Measurements from ENCODE around the gene NELFB. TPM values are rescaled to one million over a fixed set of nuclear protein-coding genes. Genes with fewer than 3 reads are reported as not detected.

Gene NELFB
- total and polyA plus RNA-seq, 2 experiments from 2014 or later, result 73.3 to 78.2 TPM

DNA sequence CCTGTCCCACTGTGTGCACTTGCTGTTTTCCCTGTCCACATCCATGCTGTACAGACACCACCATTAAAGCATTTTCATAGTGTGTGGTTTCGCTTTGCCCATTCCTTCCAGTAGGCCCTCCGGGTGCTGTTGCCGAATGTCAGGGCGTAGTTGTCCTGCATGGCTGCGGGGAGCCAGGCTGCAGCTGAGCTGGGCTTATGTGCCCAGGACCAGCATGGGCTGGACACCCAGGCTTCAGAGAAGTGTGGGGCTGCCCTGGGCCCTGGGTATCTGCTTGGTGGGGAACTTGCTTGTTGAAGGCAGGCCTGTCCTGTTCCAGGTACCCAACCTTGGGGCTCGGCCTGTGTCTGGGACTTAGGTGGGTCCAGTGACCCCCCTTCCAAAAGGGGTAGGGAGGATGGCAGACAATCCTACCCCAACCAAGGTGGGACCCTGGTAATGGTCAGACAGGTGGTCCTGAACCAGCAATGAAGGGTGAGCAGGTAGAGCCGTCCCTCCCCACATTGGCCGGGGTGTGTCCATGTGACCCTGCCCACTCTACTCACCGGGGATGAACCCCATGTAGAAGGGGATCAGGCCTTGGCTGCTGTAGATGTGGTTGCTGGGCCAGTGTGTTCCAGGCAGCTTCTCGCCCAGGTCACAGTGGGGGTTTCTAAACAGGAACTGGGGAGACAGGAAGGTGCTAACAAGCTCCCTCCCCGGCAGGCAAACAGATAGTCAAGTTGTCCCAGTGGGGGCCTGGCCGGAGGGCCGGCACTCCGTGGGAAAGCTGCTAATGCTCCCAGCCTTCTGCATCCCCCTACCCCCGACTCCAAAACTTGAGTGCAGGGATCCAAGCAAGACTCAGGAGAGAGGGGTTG lies 11.3 kb upstream of the NELFB start:
- no peak for DNase-seq (ENCODE audit: low read depth in 1 of 2, low spot score in 1 of 2)
- TF ChIP-seq, protein P1, sequence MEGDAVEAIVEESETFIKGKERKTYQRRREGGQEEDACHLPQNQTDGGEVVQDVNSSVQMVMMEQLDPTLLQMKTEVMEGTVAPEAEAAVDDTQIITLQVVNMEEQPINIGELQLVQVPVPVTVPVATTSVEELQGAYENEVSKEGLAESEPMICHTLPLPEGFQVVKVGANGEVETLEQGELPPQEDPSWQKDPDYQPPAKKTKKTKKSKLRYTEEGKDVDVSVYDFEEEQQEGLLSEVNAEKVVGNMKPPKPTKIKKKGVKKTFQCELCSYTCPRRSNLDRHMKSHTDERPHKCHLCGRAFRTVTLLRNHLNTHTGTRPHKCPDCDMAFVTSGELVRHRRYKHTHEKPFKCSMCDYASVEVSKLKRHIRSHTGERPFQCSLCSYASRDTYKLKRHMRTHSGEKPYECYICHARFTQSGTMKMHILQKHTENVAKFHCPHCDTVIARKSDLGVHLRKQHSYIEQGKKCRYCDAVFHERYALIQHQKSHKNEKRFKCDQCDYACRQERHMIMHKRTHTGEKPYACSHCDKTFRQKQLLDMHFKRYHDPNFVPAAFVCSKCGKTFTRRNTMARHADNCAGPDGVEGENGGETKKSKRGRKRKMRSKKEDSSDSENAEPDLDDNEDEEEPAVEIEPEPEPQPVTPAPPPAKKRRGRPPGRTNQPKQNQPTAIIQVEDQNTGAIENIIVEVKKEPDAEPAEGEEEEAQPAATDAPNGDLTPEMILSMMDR (IDR thresholded peaks at IDR 0.05; ENCODE audit: low read depth, low read length), result no peak
- Histone ChIP-seq H3K27me3 (no peaks in the 10 kb centered on the region), H3K27ac (no peak overlapping the region), H3K4me1 (ENCODE audit: low read depth) (peaks cover 16% of the 10 kb centered on the region), H3K36me3 (peaks cover 12% of the 10 kb centered on the region), H3K4me3 (no peak overlapping the region), H3K9me3 (ENCODE audit: low read depth) (no peaks in the 10 kb centered on the region)

DNA sequence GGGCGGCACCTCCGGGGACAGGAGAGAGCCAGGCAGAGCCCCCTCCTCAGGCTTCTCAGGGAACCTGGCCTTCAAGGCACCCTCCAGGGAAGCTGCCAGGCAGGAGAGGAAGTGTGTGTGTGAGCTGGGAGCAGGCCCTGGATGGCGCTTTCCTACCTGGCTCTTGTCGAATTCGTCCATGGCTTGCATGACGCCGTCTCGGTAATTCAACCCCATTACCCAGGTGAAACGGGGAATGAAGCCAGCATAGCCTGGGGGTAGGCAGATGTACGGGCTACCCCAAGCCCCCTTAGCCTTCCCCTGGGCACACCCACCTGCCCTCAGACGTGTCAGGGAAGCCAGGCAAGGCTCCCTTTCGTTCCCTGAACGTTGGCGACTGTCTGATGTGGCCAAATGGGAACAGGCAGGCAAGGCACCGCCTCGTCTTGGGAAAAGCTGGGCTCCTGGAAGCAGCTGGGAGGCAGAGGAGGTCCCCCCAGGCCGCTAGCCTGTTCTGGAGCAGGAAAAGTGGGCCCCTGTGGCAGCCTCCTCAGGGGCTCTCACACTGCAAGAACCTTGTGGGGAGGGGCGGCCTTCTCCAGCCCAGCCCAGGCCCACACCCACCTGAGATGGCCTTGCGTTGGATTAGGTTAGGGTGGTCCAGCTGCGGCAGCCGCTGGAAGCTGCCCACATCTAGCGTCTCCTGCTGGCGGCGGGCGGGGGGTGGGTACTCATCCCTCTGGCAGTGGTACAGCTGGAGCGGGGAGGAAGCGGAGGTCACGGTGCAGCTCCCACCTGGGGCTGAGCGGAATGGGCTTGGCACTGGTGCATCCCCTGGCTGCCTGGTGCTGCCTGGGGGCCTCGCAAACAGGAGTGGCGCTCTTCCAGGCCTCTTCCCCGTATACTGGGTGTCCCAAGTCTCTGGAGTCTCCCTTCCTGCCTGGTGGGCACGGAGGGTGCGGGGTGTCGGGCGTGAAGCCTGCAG lies 10.4 kb upstream of the NELFB start:
- DNase-seq (ENCODE audit: low read depth in 1 of 2, low spot score in 1 of 2), result no peak
- Histone ChIP-seq H3K27me3 (no peaks in the 10 kb centered on the region), H3K27ac (no peak overlapping the region), H3K36me3 (peaks cover 12% of the 10 kb centered on the region), H3K9me3 (ENCODE audit: low read depth) (no peaks in the 10 kb centered on the region), H3K4me1 (ENCODE audit: low read depth) (peaks cover 16% of the 10 kb centered on the region), H3K4me3 (no peak overlapping the region)
- TF ChIP-seq, protein P1 (IDR thresholded peaks at IDR 0.05; ENCODE audit: low read depth, low read length), result no peak

GRCh38 chr9:137245450-137246421 lies 9.4 kb upstream of the NELFB start:
- H3K27ac ChIP-seq, result no peak overlapping the region
- DNase-seq (ENCODE audit: low read depth in 1 of 2, low spot score in 1 of 2), result no peak
- H3K4me3 ChIP-seq, result no peak overlapping the region
- H3K36me3 ChIP-seq, result peaks cover 12% of the 10 kb centered on the region
- H3K27me3 ChIP-seq, result no peaks in the 10 kb centered on the region
- TF ChIP-seq, protein P1 (IDR thresholded peaks at IDR 0.05; ENCODE audit: low read depth, low read length), result no peak
- H3K4me1 ChIP-seq (ENCODE audit: low read depth), result peaks cover 16% of the 10 kb centered on the region
- no peaks in the 10 kb centered on the region for H3K9me3 ChIP-seq (ENCODE audit: low read depth)

DNA sequence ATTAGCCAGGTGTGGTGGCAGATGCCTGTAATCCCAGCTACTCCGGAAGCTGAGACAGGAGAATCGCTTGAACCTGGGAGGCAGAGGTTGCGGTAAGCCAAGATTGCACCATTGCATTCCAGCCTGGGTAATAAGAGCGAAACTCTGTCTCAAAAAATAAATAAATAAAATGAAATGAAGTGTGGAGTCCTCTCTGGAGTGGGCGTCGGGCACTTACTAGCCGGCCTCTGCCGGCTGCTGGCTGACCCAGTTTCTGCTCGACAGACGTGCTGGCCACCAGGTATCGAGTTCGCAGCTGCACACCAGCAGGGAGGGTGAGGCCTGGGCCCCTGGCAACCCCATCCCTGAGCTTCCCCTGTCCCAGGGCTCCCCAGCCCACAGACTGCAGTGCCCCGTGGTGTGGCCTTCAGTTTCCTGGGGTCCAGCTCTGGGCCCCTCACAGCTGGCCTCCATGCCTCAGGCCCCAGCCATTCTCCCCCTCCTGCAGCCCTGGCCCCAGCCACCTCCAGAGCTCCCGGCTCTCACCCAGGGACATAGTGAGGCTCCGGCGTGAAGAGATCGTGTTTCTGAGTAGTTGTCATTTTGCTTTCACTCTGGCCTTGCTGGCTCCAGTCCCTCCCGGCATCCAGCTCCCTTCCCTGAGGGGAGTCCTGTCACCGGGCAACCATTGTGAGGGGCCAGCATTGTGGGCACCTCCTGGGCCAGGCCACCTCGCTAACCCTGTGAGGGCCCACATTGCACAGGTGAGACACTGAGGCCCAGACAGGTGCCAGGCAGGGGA lies 7.8 kb upstream of the NELFB start:
- Histone ChIP-seq H3K4me3 (no peak overlapping the region), H3K9me3 (ENCODE audit: low read depth) (no peaks in the 10 kb centered on the region), H3K4me1 (ENCODE audit: low read depth) (peaks cover 15% of the 10 kb centered on the region), H3K27ac (no peak overlapping the region), H3K27me3 (no peaks in the 10 kb centered on the region), H3K36me3 (peaks cover 8% of the 10 kb centered on the region)
- no peak for DNase-seq (ENCODE audit: low read depth in 1 of 2, low spot score in 1 of 2)
- TF ChIP-seq, protein P1 (IDR thresholded peaks at IDR 0.05; ENCODE audit: low read depth, low read length), result no peak
